H9 (cell line): ENCODE results near the gene ANTXR2. TPM values are rescaled to one million over a fixed set of nuclear protein-coding genes. Genes with fewer than 3 reads are reported as not detected.

ENCODE experiments used
- DNase-seq: peaks from one replicate; pipeline ENCODE4 v3.0.0-alpha.2; 2017
- H2AFZ ChIP-seq: one replicate; pipeline ENCODE4 v1.6.1; 2013; ENCODE audit warnings: mild to moderate bottlenecking, low read length, control low read depth, moderate library complexity
- H2AK5ac ChIP-seq: 2 replicates; pipeline ENCODE4 v1.6.1; 2013; ENCODE audit warnings: low read length, control low read depth, mixed read lengths; ENCODE audit not compliant: insufficient read length
- H2BK120ac ChIP-seq: one replicate; pipeline ENCODE4 v1.6.1; 2013; ENCODE audit warnings: low read depth, mild to moderate bottlenecking, low read length, control low read depth, inconsistent platforms; ENCODE audit not compliant: poor library complexity, severe bottlenecking
- H2BK12ac ChIP-seq: 2 replicates; pipeline ENCODE4 v1.6.1; 2013; ENCODE audit warnings: low read length, control low read depth, mixed read lengths, low read depth; ENCODE audit not compliant: insufficient read length
- H2BK15ac ChIP-seq: 2 replicates; pipeline ENCODE4 v1.6.1; 2013; ENCODE audit warnings: low read depth, low read length, control low read depth
- H2BK20ac ChIP-seq: one replicate; pipeline ENCODE4 v1.6.1; 2013; ENCODE audit warnings: low read depth, mild to moderate bottlenecking, low read length, control low read depth, inconsistent platforms; ENCODE audit not compliant: poor library complexity, severe bottlenecking
- H2BK5ac ChIP-seq: 2 replicates; pipeline ENCODE4 v1.6.1; 2013; ENCODE audit warnings: low read length, control low read depth, mixed read lengths; ENCODE audit not compliant: insufficient read length
- H3K14ac ChIP-seq: 2 replicates; pipeline ENCODE4 v1.6.1; 2013; ENCODE audit warnings: low read length, control low read depth; ENCODE audit not compliant: insufficient read depth
- H3K18ac ChIP-seq: 2 replicates; pipeline ENCODE4 v1.6.1; 2013; ENCODE audit warnings: low read depth, mild to moderate bottlenecking, mixed read lengths, low read length, control low read depth; ENCODE audit not compliant: insufficient read length
- H3K23ac ChIP-seq: 2 replicates; pipeline ENCODE4 v1.6.1; 2013; ENCODE audit warnings: low read length, control low read depth, mixed read lengths, low read depth; ENCODE audit not compliant: insufficient read length
- H3K23me2 ChIP-seq: 2 replicates; pipeline ENCODE4 v1.6.1; 2013; ENCODE audit warnings: low read depth, mild to moderate bottlenecking, mixed read lengths, low read length, control low read depth; ENCODE audit not compliant: insufficient read length, poor library complexity, severe bottlenecking
- H3K27ac ChIP-seq: 2 replicates; pipeline ENCODE4 v1.5.1; 2013; ENCODE audit warnings: low read length, control low read depth, mixed read lengths, low read depth; ENCODE audit not compliant: insufficient read length
- H3K27me3 ChIP-seq: 2 replicates; pipeline ENCODE4 v1.6.1; 2013; ENCODE audit warnings: low read length, control low read depth, inconsistent platforms; ENCODE audit not compliant: insufficient read depth
- H3K4ac ChIP-seq: 2 replicates; pipeline ENCODE4 v1.6.1; 2013; ENCODE audit warnings: low read depth, mild to moderate bottlenecking, control low read depth, inconsistent platforms, low read length, moderate library complexity
- H3K4me1 ChIP-seq: 2 replicates; pipeline ENCODE4 v1.6.1; 2013; ENCODE audit warnings: low read length, control low read depth, inconsistent platforms; ENCODE audit not compliant: insufficient read depth
- H3K4me2 ChIP-seq: 2 replicates; pipeline ENCODE4 v1.6.1; 2013; ENCODE audit warnings: low read length, control low read depth, mixed read lengths; ENCODE audit not compliant: insufficient read length, insufficient read depth
- H3K56ac ChIP-seq: 2 replicates; pipeline ENCODE4 v1.6.1; 2013; ENCODE audit warnings: low read depth, mild to moderate bottlenecking, mixed read lengths, low read length, control low read depth; ENCODE audit not compliant: insufficient read length
- H3K79me1 ChIP-seq: 2 replicates; pipeline ENCODE4 v1.6.1; 2013; ENCODE audit warnings: low read depth, mild to moderate bottlenecking, moderate library complexity, low read length, control low read depth, inconsistent platforms; ENCODE audit not compliant: insufficient read depth, poor library complexity, severe bottlenecking
- H3K79me2 ChIP-seq: 2 replicates; pipeline ENCODE4 v1.6.1; 2013; ENCODE audit warnings: low read length, control low read depth, inconsistent platforms; ENCODE audit not compliant: insufficient read depth
- H3K9ac ChIP-seq: 2 replicates; pipeline ENCODE4 v1.6.1; 2013; ENCODE audit warnings: low read length, control low read depth, mixed read lengths; ENCODE audit not compliant: insufficient read length; ENCODE audit errors: extremely low read depth
- H3K9me3 ChIP-seq: one replicate; pipeline ENCODE4 v1.6.1; 2013; ENCODE audit warnings: low read depth, low read length, inconsistent platforms; ENCODE audit not compliant: control insufficient read depth
- H3T11ph ChIP-seq: one replicate; pipeline ENCODE4 v1.6.1; 2013; ENCODE audit warnings: mild to moderate bottlenecking, low read length, control low read depth, inconsistent platforms
- H4K20me1 ChIP-seq: one replicate; pipeline ENCODE4 v1.6.1; 2013; ENCODE audit not compliant: control insufficient read depth, insufficient read length, insufficient read depth
- H4K5ac ChIP-seq: 2 replicates; pipeline ENCODE4 v1.6.1; 2013; ENCODE audit warnings: low read depth, mild to moderate bottlenecking, mixed read lengths, low read length, control low read depth; ENCODE audit not compliant: insufficient read length
- H4K8ac ChIP-seq: replicated peaks from 2 replicates; pipeline ENCODE4 v1.6.1; 2013; ENCODE audit warnings: low read length, control low read depth, mixed read lengths, low read depth; ENCODE audit not compliant: insufficient read length
- H4K91ac ChIP-seq: 2 replicates; pipeline ENCODE4 v1.6.1; 2013; ENCODE audit warnings: low read depth, mild to moderate bottlenecking, moderate library complexity, mixed read lengths, low read length, control low read depth; ENCODE audit not compliant: insufficient read length
- H3K27ac Mint-ChIP-seq, 3 experiments: 2 replicates in 2 of 3; 3 replicates in 1 of 3; pipeline ENCODE4 v1.8.0; 2020 to 2021; ENCODE audit warnings: mixed read lengths in 3 of 3, mild to moderate bottlenecking in 1 of 3, moderate library complexity in 1 of 3
- H3K27me3 Mint-ChIP-seq: 2 replicates; pipeline ENCODE4 v1.8.0; 2021; ENCODE audit warnings: low read depth, mild to moderate bottlenecking, moderate library complexity, mixed read lengths
- H3K36me3 Mint-ChIP-seq, 3 experiments: 2 replicates in 2 of 3; 3 replicates in 1 of 3; pipeline ENCODE4 v1.8.0; 2020 to 2021; ENCODE audit warnings: low read depth in 3 of 3, mixed read lengths in 3 of 3; ENCODE audit not compliant: insufficient read depth in 1 of 3
- H3K4me1 Mint-ChIP-seq, 2 experiments: 2 replicates each; pipeline ENCODE4 v1.8.0; 2020; ENCODE audit warnings: mixed read lengths in 2 of 2
- H3K4me3 Mint-ChIP-seq, 2 experiments: 2 replicates in 1 of 2; 3 replicates in 1 of 2; pipeline ENCODE4 v1.8.0; 2020 to 2021; ENCODE audit warnings: mild to moderate bottlenecking in 2 of 2, mixed read lengths in 2 of 2, moderate library complexity in 1 of 2
- H3K9me3 Mint-ChIP-seq, 2 experiments: 2 replicates in 1 of 2; 3 replicates in 1 of 2; pipeline ENCODE4 v1.8.0; 2020; ENCODE audit warnings: mild to moderate bottlenecking in 2 of 2, mixed read lengths in 2 of 2, moderate library complexity in 1 of 2
- WGBS: extraction: QIAGEN DNeasy Blood & Tissue Kit; methylation state at CpG from one replicate; pipeline ENCODE4 v1.1.7; 2013; ENCODE audit warnings: missing lambda C conversion rate, low lambda C conversion rate, mixed read lengths; ENCODE audit not compliant: insufficient read length; ENCODE audit errors: extremely low coverage; 5-methylcytosine and 5-hydroxymethylcytosine counted together
- total RNA-seq: library from RNA; stranded (reverse); gene quantifications from 2 replicates; pipeline ENCODE4 v1.2.1, GENCODE V29; 2021
- TF ChIP-seq, protein P1 (sequence below): fragments of 200-600 bp; sonication (generic); conservative IDR thresholded peaks from 3 replicates; pipeline ENCODE4 v1.8.0; 2021; ENCODE audit warnings: antibody characterized with exemption, mild to moderate bottlenecking

ANTXR2 gene
- total RNA-seq, 1 experiment from 2014 or later = 4.7 TPM

DNA sequence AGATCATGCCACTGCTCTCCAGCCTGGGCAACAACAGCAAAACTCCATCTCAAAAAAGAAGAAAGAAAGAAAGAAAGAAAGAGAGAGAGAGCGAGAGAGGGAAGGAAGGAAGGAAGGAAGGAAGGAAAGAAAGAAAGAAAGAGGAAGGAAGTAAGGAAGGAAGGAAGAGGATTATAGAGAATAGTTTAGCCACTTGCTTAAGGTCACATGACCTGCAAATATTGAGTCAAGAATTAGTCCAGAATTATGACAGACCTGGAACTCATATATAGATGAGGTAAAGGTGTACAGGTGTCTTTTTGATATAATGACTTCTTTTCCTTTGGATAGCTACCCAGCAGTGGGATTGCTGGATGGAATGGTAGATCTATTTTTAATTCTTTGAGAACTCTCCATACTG, 25.6 kb upstream of the ANTXR2 start:
- Histone ChIP-seq H3K79me1 (no peaks in the 10 kb centered on the region), H2BK5ac (no peak overlapping the region), H3K4me1 (no peaks in the 10 kb centered on the region), H4K20me1 (no peaks in the 10 kb centered on the region), H3K23me2 (no peaks in the 10 kb centered on the region), H4K8ac (no peak overlapping the region), H3K9ac (no peak overlapping the region), H3K9me3 (no peaks in the 10 kb centered on the region), H2AFZ (no peak overlapping the region), H2BK20ac (no peak overlapping the region), H3K18ac (no peak overlapping the region), H2BK15ac (no peak overlapping the region), H3K79me2 (no peaks in the 10 kb centered on the region), H3K4ac (no peak overlapping the region), H3K56ac (no peak overlapping the region), H4K91ac (no peak overlapping the region), H3K23ac (no peak overlapping the region), H2AK5ac (no peak overlapping the region), H3K27ac (no peak overlapping the region), H4K5ac (no peak overlapping the region), H2BK12ac (no peak overlapping the region), H2BK120ac (no peak overlapping the region), H3K27me3 (no peaks in the 10 kb centered on the region), H3T11ph (no peak overlapping the region), H3K14ac (no peak overlapping the region), H3K4me2 (no peak overlapping the region)
- no peaks in the 10 kb centered on the region for H3K4me1 Mint-ChIP-seq
- no peak overlapping the region for H3K27ac Mint-ChIP-seq
- no peaks in the 10 kb centered on the region; the same call in 1 of the 2 replicates for H3K27me3 Mint-ChIP-seq
- no peaks in the 10 kb centered on the region for H3K9me3 Mint-ChIP-seq
- no CpG with 5 or more reads among the region's 1 CpG for WGBS
- no peak overlapping the region for H3K4me3 Mint-ChIP-seq
- TF ChIP-seq, protein P1, sequence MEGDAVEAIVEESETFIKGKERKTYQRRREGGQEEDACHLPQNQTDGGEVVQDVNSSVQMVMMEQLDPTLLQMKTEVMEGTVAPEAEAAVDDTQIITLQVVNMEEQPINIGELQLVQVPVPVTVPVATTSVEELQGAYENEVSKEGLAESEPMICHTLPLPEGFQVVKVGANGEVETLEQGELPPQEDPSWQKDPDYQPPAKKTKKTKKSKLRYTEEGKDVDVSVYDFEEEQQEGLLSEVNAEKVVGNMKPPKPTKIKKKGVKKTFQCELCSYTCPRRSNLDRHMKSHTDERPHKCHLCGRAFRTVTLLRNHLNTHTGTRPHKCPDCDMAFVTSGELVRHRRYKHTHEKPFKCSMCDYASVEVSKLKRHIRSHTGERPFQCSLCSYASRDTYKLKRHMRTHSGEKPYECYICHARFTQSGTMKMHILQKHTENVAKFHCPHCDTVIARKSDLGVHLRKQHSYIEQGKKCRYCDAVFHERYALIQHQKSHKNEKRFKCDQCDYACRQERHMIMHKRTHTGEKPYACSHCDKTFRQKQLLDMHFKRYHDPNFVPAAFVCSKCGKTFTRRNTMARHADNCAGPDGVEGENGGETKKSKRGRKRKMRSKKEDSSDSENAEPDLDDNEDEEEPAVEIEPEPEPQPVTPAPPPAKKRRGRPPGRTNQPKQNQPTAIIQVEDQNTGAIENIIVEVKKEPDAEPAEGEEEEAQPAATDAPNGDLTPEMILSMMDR = no peak
- DNase-seq = no peak
- no peaks in the 10 kb centered on the region for H3K36me3 Mint-ChIP-seq
